ENCODE data around the gene UCP2. TPM values are rescaled to one million over a fixed set of nuclear protein-coding genes. Genes with fewer than 3 reads are reported as not detected.

UCP2 gene
- total RNA-seq, 1 experiment from 2014 or later = 0.45 TPM

DNA sequence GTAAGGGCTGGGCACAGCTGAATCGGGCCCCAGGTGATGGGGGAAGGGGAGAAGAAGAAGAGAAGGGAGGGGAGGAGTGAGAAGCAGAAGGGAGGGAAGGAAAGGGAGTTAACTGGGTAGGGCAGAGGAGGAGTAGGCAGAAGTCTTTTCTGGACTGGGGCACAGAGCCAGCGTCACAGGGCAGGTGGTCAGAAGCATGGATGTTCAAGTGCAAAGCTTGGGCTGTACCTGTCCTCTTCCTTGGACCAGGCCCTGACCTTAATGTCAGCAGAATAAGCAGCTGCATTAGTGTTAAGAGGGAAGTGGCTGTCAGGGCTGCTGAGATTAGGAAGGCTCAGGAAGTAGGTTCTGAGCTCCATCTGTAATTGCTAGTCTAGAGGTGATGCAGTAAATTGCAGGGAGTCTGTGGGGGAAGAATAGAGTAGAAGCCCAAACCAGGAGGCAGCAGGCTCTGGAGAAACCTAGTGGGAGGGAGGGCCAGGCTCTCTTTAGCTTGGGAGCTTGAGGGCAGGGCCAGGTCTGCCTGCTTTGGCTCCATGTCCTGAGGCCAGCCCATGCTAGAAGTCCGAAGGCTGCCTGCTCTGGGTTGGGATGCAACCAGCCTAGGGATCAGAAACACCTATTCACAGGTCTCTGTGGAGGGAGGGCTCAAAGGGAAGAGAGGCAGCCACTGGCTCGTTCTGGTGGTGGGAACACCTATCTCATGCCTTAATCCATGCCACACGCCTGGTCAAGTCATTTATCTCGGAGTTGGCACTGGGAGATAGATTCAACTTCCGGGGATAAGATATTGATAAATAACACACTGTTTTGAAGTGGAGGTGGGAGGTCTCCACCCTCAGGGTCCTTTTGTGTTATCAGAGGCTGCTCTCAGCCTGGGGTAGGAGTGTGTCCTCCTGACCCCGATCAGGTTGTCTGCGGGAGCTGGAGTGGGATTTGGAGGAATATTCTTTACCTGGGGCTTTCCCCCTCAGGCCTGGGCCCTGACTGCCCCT is 28.0 kb upstream of the UCP2 start:
- DNase-seq (ENCODE audit: extremely low read depth, low read depth) = no peak

- no peak for DNase-seq (ENCODE audit: extremely low read depth, low read depth)
Measured at GRCh38 chr11:74009675-74010305, 27.1 kb upstream of the UCP2 start.

DNA sequence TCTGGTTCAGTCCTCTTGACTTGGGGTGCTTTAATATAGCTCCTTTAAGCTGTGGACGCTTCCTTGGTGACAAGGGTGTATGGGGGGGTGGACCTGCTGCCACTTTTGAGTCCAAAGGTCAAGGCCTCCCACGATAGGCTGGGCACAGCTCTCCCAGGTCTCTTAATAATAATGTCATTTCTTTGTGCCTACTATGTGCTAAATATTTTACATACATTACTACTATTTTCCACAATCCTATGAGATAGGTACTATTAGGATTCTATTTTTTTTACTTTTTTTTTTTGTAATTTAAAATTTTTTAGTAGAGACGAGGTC is 26.5 kb upstream of the UCP2 start:
- no peak for DNase-seq (ENCODE audit: extremely low read depth, low read depth)

DNA sequence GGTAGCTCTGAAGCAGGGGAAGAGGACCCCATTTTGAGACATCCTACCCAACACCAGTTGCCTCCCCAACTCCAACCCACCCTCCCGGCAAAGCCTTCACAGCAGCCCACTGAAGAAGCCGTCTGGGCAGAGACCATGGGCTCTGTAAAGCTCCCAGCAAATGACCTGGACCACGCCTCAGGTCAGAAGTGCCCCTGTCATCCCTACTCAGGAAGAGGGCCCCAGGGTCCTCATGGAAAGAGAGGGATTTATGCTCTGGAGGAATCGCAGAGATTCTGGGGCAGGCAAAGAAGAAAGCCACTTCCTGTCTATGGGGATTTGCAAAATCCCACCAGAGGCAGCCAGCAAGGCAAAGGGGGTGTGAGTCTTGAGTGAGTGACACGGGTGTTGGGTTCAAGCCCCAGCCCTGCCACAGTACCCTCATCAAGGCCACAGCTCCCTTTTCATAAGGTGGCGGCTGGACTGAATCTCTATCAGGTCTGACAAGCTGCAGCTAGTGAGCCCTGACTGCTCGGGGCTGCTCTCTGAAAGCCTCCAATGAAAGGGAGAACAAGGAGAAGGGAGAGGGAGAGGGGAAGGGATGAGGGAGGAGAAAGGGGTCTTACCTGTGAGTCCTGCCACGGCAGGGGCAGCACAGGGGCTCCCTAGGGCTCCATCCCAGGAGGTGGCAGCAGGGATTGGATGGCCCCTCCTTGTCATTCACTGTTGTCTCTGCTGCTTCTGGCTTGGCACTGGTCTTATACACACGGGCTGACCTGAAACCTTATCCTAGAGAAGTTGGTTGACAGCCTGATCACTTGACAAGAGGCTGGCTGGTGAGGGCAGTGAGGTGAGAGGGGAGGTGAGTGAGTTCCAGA is 26.0 kb upstream of the UCP2 start, which contains the start of gene UCP3:
UCP3 (minus strand) TSS at position 713 of the 857 bp plus-strand sequence. CDS start 2,043 bp downstream, outside the sequence.
- DNase-seq (ENCODE audit: extremely low read depth, low read depth) = no peak

- DNase-seq (ENCODE audit: extremely low read depth, low read depth) = no peak
Measured at GRCh38 chr11:74007691-74008372, 25.2 kb upstream of the UCP2 start.

DNA sequence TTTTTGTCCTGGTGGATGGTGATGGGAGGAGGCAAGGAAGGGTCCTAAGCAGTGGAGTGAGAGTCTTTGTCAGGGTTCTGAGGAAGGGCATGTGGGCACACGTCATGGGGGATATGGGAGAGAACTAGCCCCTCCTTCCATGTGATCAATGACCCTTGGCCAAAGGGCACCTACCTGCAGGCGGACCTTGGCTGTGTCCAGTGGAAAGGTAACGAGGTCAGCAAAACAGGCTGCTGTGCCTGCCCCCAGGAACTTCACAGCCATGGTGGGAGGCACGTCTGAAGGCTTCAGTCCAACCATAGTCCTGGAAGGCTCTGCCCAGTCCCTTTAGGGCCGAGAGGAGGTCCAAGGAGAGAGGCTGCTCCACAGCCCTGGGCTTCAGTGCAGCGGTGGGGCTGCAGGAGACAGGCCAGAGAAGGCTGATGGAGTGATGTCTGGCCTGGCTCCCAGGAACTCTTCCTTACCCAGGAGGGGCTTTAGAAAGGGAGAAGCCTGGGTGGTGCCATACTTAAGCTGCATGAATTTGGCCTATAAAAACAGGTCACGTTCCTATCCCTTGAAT is 24.2 kb upstream of the UCP2 start:
- no peak for DNase-seq (ENCODE audit: extremely low read depth, low read depth)

- DNase-seq (ENCODE audit: extremely low read depth, low read depth) = no peak
Measured at GRCh38 chr11:74005721-74006517, 23.3 kb upstream of the UCP2 start.

GRCh38 chr11:74004759-74005615 is 22.3 kb upstream of the UCP2 start:
- DNase-seq (ENCODE audit: extremely low read depth, low read depth) = no peak

DNA sequence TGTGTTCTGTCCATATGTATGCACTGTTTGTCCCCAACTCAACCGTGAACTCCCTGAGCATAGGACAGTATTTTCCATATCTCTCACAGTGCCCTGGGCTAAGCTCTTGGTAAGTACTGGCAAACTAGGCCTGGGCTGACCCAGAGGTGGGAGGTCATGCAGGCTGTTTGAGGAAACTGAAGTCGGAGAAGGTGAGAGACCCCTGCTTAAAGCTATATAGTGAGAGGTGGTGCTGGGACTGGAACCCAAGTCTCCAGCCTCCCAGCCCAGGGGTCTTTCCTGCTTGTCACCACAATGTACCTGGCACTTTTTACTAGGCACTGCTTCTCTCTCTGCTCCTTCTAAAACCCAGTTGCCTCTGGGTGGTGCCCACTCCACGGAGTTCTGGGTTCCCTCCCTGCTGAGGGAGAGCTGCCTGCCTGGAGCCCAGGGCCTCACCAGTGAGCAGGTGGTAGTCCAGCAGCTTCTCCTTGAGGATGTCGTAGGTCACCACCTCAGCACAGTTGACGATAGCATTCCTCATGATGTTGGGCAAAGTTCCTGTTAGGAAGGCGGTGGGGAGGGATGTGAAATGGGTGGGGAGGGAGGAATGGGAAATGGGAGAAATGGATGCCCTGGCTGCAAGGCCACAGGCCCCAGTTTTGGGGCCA is 21.5 kb upstream of the UCP2 start:
- DNase-seq (ENCODE audit: extremely low read depth, low read depth) = no peak

GRCh38 chr11:74002832-74003231 is 20.2 kb upstream of the UCP2 start:
- no peak for DNase-seq (ENCODE audit: extremely low read depth, low read depth)

- DNase-seq (ENCODE audit: extremely low read depth, low read depth) = no peak
Measured at GRCh38 chr11:74001822-74002286, 19.2 kb upstream of the UCP2 start.

- no peak for DNase-seq (ENCODE audit: extremely low read depth, low read depth)
Measured at GRCh38 chr11:74000307-74001133, 17.9 kb upstream of the UCP2 start.

GRCh38 chr11:73999581-74000306 is 17.1 kb upstream of the UCP2 start:
- DNase-seq (ENCODE audit: extremely low read depth, low read depth) = no peak

DNA sequence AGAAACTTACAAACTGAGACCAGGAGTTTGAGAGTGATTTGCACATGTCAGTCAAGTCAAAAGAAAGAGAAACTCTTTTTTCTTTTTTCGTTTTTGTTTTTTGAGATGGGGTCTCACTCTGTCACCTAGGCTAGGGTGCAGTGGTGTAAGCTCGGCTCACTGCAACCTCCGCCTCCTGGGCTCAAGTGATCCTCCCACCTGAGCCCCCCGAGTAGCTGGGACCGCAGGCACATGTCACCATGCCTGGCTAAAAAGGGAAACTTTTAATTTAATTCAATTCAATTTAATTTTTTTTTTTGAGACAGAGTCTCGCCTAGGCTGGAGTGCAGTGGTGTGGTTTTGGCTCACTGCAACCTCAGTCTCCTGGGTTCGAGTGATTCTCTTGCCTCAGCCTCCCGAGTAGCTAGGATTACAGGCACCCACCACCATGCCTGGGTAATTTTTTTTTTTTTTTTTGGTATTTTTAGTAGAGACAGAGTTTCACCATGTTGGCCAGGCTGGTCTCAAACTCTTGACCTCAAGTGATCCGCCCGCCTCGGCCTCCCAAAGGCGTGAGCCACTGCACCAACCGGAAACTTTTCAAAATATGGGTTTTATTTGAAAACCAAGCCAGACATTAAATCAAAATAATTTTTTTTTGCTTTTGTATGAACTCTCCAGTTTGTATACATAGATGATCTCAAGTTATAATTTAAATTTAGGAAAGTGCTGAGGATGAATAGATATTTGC is 16.4 kb upstream of the UCP2 start:
- DNase-seq (ENCODE audit: extremely low read depth, low read depth) = no peak

DNA sequence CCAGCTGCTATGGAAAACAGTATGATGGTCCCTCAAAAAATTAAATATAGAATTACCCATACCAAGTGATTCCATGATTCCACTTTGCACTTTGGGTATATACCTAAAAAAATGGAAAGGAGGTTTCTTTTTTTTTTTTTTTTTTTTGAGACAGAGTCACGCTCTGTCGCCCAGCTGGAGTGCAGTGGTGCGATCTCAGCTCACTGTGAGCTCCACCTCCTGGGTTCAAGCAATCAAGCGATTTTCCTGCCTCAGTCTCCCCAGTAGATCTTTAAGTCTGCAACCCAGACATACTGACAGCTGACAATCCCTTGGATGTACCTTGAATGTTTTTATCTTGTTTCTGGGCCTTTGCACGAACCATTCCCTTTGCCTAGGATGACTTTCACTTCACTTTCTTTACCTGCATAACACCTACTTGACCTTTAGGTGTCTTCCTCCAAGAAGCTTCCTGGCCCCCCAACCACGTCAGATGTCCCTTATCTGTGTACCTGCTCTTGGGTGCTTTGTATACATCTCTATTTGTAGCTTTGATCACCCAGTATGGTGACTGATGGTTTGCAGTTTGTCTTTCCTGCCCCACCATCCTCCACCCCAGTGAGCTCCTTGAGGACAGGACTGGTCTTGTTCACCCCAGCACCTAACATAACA is 14.6 kb upstream of the UCP2 start:
- DNase-seq (ENCODE audit: extremely low read depth, low read depth) = no peak
